Hematopoietic multipotent progenitor cell treated with erythropoietin and hydrocortisone succinate and interleukin-3 and kit ligand, for 8 days (in vitro differentiated cells): ENCODE data around the gene IL15.
A peak's percentile ranks its signal among the peaks of the same experiment; 100 is the strongest.
"Not testable (repeated sequence)": the region's sequence is repeated elsewhere in the genome, so short reads cannot be mapped to it uniquely, and the experiment has no call there.

Experiments used
- DNase-seq: peaks from one replicate; pipeline ENCODE4 v3.0.0-alpha.2; 2015

IL15 gene

GRCh38 chr4:141647966-141648365, 11.6 kb downstream of the IL15 start:
- no peak for DNase-seq

DNA sequence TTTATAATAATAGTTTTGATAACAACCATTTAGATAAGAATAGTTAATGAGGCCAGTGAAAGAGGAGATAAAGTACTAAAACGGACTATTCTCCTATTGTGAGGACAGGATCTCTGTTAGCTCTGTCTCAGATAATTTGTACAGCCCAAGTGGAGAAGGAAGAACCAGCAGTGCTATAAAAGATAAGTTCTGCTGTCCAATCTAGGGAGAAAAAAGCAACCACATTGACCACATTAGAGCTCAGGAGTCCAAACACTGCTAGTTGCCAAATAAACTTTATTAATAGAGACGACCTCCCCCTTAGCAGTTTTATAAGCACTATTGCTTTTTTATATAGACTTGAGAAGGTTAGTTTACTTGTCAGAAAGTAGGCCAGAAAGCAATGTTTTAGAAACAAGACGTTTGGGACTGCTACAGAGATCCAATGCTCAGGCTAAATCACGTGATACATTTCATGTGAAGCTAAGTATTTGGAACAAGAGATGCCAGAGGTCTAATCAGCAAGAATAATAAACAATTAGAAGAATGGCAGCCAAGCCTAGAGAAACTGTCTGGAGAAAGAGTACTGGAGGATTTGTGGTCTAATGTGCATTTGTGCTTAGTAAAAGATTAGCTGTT, 15.9 kb downstream of the IL15 start:
- DNase-seq, result peak; percentile 80

DNA sequence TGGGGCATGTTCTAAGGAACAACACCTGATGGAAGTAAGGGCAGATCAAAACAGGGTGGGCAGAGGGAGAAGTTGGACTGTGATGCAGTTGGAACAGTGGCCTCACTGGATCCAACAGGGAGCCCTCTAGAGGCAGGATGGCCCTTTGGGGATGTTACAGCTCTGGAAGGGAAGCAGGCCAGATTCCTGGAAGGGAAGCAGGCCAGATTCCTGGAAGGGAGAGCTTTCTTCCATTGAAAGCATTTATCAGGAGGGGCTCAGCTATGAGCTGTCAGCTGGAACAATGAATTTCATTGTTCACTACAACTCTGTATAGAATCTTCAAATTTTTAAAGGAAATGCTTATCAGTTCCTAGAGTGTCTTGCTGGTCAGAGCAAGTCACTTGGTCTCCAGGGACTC, 17.7 kb downstream of the IL15 start:
- peak; percentile 82 for DNase-seq

GRCh38 chr4:141656031-141656430, 19.6 kb downstream of the IL15 start:
- DNase-seq, result no peak

DNA sequence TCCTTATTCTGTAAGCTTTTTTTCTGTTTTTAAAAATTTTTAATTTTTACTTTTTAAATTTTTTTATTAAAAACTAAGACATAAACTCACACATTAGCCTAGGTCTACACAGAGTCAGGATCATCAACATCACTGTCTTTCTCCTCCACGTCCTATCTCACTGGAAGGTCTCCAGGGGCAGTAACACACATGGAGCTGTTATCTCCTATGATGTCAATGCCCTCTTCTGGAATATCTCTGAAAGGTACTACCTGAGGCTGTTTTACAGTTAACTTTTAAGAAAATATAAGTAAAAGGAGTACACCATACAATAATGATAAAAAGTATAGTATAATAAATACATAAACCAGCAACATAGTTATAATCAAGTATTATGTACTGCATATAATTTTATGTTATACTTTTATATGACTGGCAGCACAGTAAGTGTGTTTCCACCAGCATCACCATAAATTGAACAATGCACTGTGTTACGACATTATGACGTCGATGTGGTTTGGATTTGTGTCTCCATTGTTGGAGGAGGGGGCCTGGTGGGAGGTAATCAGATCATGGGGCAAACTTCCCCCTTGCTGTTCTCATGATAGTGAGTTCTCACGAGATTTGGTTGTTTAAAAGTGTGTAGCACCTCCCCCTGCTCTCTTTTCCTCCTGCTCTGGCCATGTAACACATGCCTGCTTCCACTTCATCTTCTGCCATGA, 21.3 kb downstream of the IL15 start:
- DNase-seq, result peak; percentile 38

- no peak for DNase-seq
Observed at GRCh38 chr4:141658309-141658708, 21.9 kb downstream of the IL15 start.

GRCh38 chr4:141659539-141659938, 23.2 kb downstream of the IL15 start:
- DNase-seq, result no peak

- no peak for DNase-seq
Observed at GRCh38 chr4:141660880-141661279, 24.5 kb downstream of the IL15 start.

DNA sequence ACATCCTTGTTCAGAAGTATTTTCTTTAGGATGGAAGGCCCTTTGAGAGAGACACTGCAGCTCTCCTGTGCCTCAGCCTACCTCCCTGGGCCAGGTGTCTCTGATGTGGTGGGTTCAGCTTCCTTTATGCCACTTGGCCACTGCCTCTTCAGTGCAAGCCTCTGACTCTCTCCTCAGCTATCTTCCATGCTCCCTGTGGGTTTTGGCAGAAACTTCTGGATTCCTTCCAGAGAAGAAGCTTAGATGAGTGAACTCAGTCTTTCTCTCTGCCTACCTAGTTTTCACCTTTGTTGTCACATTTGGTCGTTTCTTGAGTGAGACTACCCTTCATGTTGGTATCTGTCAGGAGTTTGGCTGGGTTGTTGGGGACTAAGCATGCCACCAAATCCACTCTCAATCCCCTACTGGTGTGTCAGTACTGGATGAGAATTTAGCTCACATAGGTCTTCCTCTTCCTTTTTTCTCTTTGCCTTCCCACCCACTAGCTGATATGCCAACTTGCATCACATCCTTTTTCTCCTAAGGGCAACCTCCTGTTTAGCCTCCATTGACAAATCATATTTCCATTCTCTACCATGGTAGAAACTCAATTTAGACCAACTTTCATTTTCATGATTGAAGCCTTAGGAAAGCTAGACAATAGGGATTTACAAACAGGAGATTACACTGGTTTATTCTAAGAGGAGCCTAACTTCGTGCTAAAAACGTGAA, 32.0 kb downstream of the IL15 start:
- DNase-seq, result no peak

DNA sequence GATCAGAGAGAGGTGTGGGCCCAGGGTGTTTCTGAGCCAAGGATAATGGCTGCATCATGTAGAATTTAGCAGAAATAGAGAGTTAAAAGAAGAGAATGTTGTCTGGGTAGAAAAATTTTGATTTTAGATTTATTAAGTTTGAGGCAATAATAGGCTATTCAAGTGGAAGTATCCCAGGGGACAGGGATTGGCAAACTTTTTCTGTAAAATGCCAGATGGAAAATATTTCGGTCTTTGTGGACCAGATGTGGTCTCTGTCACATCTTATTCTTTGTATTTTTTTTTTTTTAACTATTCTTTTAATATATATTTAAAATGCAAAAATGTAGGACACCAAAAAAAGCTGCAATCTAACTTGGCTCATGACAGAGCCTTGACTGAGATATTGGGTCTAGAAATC, 33.1 kb downstream of the IL15 start:
- no peak for DNase-seq

GRCh38 chr4:141675384-141675783, 39.0 kb downstream of the IL15 start:
- DNase-seq, result no peak

GRCh38 chr4:141676087-141676670, 39.8 kb downstream of the IL15 start:
- peak; percentile 48 for DNase-seq

GRCh38 chr4:141680060-141680459, 43.7 kb downstream of the IL15 start:
- peak; percentile 36 for DNase-seq

GRCh38 chr4:141684785-141685184, 48.4 kb downstream of the IL15 start:
- DNase-seq, result no peak

- no peak for DNase-seq
Observed at GRCh38 chr4:141686146-141686775, 49.9 kb downstream of the IL15 start.

DNA sequence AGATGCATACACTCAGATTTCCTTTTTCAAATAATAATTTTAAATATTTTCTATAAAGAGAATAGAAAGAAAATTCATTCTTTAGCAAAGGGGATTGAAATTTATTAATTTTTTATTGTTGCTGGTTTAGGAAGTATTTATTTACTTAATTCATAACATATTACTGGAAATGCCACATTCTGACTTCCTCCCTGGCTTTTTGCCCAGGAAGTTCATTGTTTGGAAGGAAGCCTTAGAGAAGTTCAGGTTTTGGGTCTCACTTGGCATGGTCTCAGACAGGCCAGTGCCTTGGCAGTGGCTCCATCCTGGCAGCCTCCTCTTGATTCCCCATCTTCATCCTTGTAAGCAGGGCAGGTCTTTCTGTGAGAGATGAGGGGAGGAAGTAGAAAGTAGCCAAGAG, 50.5 kb downstream of the IL15 start:
- DNase-seq, result no peak

DNA sequence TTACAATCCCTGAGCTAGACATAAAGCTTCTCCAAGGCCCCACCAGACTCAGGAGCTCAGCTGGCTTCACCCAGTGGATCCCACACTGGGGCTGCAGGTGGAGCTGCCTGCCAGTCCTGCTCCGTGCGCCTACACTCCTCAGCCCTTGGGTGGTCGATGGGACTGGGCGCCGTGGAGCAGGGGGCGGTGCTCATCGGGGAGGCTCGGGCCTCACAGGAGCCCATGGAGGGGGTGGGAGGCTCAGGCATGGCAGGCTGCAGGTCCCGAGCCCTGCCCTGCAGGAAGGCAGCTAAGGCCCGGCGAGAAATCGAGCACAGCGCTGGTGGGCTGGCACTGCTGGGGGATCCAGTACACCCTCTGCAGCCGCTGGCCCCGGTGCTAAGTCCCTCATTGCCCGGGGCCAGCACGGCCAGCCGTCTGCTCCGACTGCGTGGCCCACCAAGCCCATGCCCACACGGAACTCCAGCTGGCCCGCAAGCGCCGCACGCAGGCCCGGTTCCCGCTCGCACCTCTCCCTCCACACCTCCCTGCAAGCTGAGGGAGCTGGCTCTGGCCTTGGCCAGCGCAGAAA, 53.4 kb downstream of the IL15 start:
- DNase-seq, result not testable (repeated sequence)

GRCh38 chr4:141691247-141691646, 54.9 kb downstream of the IL15 start:
- not testable (repeated sequence) for DNase-seq

DNA sequence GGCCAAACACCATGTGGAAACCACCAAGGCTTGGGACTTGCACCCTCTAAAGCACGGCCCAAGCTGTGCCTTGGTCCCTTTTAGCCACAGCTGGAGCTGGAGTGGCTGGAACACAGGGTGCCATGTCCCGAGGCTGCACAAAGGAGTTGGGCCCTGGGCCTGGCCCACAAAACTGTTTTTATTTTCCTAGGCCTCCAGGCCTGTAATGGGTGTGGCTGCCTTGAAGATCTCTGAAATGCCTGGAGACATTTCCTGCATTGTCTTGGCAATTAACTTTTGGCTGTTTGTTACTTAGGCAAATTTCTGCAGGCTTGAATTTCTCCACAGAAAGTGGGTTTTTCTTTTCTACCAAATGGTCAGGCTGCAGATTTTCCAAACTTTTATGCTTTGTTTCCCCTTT, 55.7 kb downstream of the IL15 start:
- DNase-seq, result no peak

DNA sequence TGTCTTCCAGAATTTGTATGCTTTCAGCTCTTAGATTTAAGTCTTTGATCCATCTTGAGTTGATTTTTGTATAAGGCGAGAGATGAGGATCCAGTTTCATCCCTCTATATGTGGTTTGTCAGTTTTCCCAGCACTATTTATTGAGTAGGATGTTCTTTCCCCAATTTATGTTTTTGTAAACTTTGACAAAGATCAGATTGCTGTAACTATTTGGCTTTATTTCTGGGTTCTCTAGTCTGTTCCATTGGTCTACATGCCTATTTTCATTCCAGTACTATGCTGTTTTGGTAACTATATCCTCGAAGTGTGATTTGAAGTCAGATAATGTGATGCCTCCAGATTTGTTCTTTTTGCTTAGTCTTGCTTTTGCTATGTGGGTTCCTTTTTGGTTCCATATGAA, 60.7 kb downstream of the IL15 start:
- DNase-seq, result no peak

DNA sequence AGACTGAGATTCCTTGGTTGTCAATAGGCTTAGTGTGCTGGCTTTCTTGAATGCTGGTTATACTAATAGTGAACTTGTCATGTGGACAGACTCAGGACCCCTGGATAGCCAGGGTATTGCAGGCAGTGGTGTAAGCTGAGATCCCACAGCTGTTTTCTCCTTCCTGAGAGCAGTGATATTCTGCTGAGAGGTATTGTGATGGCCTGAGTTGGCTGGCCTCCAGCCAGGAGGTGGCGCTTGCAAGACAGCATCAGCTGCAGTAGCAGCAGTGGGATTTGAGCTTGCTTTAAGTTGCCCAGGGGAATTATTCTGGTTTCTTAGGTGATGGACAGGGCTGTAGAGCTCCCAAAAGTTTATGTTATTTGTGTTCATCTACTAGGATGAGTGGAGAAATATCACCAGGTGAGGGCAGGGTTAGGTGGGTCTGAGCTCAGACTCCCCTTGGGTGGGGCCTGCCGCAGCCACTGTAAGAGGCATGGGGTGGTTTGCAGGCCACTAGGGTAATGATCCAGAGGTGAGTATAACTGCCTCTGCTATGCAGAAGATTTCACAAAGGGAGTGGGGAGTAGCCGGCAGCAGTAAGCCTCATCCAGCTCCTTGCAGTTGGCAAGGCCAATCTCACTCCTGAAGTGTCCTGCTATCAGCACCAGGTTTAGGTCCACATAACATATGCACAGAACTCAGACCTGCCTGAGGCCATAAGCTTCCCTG, 66.2 kb downstream of the IL15 start:
- DNase-seq, result peak; percentile 8

GRCh38 chr4:141703497-141703896, 67.1 kb downstream of the IL15 start:
- DNase-seq, result no peak
